Fibroblast of the conjunctiva (primary cell): ENCODE results near the gene GIPC2.
"Not testable (repeated sequence)": the region's sequence is repeated elsewhere in the genome, so short reads cannot be mapped to it uniquely, and the experiment has no call there.

Experiments
- DNase-seq: peaks from one replicate; pipeline ENCODE4 v3.0.0-alpha.2; 2010; ENCODE audit warnings: low read depth

GIPC2 gene

DNA sequence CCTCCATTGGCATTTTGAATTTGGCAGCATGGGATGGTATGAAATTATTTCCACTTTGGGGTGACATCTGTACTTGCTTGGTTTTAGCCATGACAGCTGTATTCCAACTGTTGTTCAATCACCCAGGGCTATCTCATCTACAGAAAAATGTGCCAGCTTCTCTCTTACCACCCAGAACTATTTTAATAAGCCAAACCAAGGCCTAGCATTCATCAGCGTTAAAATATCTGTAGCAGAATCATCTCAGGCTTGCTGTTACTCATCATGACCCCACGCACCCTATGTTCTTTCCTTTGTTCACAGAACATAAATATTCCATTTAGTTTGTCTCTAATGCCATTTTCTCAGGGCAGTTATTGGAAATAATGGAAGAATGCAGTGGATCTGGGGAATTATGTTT is 49.8 kb downstream of the GIPC2 start:
- peak; percentile 75 for DNase-seq

DNA sequence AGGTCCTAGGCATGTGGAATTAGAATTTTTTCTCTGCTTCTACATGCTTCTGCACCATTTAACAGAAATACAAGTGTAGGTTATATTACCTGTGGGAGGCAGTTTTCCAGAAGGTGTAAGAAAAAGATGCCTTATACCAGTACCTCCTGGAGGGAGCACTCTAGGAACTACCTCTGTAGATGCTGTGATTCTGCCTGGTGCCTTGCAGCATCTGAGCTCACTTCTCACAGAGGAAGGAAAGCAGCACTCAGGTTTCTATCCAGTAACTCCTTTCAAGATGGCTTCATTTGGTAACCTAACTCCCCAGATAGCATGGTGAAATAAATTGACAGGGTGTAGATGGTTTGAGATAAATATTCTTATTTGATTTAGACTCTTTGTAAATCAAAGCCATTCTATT is 50.3 kb downstream of the GIPC2 start:
- no peak for DNase-seq

GRCh38 chr1:78096976-78097375 is 51.2 kb downstream of the GIPC2 start:
- DNase-seq = no peak

GRCh38 chr1:78101051-78101450 is 55.3 kb downstream of the GIPC2 start:
- no peak for DNase-seq

DNA sequence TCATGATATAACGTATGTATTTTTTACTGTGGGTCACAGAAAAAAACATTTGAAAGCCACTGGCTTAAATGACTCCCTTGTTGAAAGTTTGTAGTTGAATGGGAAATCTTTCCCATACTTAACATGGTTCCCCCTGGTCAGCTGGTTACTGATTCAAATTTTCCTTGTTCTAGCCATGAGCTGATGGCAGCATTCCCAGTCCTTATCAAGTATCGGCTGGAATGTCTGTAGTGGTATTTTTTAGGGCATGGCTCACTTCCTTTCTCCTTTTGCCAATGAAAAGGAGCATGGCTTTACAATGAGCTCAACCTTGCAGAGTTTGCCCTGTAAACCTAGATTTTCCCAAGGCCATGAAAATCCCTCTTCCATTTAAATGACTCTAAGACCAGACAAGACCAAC is 55.7 kb downstream of the GIPC2 start:
- peak; percentile 87 for DNase-seq

DNA sequence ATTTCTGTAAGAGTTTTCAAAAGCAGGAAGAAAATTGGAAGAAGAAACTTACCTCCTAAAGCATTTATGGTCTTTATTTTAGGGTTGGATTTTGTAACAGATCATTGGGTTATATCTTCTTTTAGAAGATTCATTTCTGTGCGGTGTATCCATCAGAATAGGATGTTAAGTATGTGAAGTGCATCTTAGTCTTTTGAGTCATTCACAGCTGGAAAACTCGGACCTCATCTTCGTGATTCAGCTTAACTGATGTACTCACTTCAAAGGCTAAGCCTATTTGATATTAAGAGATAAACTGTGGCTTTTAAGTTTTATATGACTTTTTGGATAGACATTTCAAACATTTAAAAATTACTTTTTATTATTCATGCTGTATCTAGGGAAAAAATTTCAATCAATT is 56.3 kb downstream of the GIPC2 start:
- peak; percentile 70 for DNase-seq

DNA sequence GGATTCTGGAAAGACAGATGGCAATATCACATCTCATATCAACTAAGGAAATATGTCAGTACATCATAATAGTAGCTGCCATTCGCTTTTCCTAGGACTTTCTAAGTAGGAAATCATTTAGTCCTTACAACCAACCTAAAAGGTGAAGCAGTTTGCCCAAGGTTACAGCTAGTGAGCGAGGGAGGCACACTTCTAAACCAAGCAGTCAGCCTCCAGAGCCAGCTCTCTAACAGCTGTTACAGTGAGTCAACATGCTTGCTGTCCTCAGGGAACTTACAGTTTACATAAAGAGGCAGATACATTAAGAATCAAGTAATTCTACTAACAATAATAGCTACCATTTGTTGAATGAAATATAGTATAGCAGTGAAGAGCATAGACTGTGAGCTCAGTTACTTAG is 57.1 kb downstream of the GIPC2 start:
- no peak for DNase-seq

DNA sequence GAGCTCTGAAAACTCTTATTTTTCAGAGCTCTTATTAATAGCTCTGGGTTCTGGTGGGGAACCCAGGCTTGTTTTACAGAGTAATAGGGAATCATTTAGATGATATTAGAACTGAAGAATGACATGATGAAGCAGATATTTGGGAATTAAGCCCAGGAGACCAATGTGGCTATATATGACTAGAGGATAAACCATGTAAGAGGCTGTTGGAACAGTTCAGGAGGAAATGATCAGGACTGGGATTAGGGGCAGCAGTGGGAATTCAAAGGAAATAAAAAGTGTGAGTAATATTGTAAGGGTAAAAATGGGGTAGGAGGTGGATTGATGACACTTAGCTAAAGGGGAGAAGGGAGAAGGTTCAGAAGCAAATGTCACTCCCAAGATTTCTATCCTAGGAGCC is 58.6 kb downstream of the GIPC2 start:
- no peak for DNase-seq

GRCh38 chr1:78109659-78110058 is 63.9 kb downstream of the GIPC2 start:
- not testable (repeated sequence) for DNase-seq

DNA sequence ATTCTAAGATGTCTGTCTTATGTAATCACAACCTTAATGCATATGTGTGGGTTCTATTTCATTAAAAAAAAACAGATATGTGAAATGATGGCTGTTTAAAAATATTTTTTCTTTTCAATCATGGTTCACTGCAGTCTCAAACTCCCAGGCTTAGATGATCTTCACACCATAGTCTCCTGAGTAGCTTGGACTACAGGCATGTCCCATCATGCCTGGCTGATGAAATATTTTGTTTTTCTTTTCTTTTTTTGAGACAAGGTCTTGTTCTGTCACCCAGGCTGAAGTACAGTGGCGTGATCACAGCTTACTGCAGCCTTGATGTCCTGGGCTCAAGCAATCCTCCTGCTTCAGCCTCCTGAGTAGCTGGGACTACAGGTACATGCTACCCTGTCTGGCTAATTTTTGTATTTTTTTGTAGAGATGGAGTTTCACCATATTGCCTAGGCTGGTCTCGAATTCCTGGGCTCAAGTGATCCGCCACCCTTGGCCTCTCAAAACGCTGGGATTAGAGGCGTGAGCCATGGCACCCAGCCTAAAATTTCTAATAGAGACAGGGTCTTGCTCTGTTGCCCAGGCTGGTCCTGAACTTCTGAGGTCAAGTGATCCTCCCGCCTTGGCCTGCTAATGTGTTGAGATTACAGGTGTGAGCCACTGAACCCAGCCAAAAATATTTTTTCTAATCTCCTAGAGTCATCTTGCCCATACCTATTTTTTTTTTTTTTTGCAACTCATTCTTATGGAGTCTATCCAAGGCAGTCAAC is 67.6 kb downstream of the GIPC2 start:
- DNase-seq = no peak

DNA sequence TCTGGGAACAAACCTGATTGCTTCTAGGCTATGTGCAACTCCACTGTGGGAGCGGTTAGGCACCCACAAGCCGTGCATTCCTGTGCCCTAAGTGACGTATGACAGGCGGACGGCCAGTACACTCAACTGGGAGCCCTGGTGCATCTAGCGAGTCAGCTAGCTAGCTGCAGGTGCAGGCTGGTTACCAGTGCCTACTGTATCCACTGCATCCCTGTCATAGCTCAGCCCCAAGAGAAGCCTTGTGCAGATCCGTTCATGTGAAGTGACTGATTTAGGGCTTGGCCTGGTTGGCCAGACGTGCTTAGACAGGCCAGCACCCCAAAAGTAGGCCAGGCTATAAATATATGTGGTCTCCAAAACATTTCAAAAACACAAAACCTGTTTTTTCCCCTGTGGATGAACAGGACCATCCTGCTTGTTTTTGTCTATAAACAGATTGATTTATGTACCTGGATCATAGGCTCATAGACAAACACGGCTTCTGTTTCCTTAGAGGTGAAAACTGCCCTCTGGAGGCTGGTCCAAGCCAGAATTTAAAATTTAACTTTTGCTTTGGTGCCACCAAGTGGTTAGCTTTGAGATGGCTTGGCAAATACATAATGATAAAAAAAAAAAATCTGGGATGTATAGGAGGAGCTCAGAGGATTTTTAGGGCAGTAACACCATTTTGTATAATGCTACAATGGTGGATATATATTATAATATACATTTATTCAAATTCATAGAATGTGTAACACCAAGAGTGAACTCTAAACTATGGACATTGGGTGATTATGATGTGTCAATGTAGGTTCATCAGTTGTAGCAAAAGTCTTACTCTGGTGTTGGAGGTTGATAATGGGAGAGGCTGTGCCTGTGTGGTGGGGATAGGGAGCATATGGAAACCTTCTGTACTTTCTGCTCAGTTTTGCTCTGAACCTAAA is 68.5 kb downstream of the GIPC2 start:
- peak; percentile 72 for DNase-seq

DNA sequence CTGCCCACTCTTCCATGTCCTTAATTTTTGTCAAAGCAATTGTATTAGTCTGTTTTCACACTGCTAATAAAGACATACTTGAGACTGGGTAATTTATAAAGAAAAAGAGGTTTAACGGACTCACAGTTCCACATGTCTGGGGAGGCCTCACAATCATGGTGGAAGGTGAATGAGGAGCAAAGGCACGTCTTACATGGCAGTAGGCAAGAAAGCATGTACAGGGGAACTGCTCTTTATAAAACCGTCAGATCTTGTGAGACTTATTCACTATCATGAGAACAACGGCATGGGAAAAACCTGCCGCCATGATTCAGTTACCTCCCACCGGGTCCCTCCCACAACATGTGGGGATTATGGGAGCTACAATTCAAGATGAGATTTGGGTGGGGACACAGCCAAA is 74.7 kb downstream of the GIPC2 start:
- DNase-seq = not testable (repeated sequence)

DNA sequence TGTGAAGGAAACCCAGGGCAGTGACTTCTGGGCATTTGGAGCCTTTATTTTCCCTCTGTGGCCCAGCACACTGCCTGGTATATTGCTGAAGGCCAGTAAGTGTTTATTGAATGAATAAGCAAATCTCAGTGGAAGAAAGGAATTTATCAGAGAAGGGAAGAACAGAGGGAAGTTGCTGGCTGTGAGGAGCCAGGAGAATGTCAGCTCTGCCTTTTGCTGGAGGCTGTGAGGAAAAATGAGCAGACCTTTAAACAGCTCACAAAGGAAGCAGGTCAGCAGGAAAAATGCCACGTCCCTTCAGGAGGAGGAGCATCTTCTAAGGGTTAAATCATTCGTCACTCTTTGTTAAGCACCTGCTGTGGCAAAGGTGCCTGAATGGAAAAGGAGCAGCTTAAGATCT is 75.9 kb downstream of the GIPC2 start:
- no peak for DNase-seq

DNA sequence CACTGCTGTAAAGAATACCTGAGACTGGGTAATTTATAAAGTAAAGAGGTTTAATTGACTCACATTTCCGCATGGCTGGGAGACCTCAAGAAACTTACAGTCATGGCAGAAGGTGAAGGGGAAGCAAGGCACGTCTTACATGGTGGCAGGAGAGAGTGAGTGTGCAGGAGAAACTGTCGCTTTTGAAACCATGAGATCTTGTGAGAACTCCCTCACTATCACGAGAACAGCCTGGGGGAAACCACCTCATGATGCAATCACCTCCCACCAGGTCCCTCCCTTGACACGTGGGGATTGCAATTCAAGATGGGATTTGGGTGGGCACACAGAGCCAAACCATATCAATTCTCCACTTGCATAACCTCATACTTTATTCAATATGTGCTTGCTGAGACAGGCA is 76.6 kb downstream of the GIPC2 start:
- no peak for DNase-seq

GRCh38 chr1:78126506-78126905 is 80.7 kb downstream of the GIPC2 start:
- DNase-seq = no peak

DNA sequence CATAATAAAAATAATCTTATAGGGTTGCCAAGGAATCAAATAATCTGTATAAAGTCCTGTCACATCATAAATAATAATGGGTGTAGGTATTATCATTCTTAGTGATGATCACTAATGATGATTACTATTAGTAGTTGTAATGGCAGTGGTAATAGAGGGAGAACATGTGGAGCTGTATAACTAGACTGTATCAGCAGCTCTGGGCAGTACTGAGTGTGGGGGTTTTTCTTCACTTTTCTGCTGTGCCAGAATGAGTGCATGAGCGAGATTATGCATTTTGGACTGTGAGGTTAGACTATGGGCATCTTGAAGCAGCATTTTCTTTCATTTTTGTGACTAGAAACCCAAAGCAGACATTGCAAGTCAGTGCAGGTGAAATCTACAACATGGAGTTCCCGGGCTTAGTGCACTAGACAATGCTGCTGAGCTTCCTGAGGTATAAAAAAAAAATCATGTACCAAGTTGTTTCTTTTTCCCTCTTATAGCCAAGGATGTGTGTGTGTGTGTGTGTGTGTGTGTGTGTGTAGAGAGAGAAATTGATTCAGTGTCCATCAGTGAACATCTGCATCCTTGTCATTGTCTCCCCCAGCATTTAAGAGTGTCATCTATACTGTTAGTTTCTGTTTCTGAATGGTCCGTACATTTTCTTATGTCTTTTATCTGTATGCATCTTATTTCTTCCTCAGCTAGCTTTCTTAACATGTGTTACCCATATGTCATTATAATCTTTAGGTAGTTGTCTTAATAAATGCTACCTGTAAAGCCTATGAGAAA is 86.6 kb downstream of the GIPC2 start:
- no peak for DNase-seq

GRCh38 chr1:78132948-78133322 is 87.2 kb downstream of the GIPC2 start:
- DNase-seq = no peak

GRCh38 chr1:78136680-78137079 is 90.9 kb downstream of the GIPC2 start:
- no peak for DNase-seq

GRCh38 chr1:78141531-78142231 is 95.9 kb downstream of the GIPC2 start:
- DNase-seq = no peak

GRCh38 chr1:78142736-78143135 is 97.0 kb downstream of the GIPC2 start:
- no peak for DNase-seq

GRCh38 chr1:78143152-78143551 is 97.4 kb downstream of the GIPC2 start:
- DNase-seq = no peak

- DNase-seq = no peak
Observed at GRCh38 chr1:78143673-78144072, 97.9 kb downstream of the GIPC2 start.
